Activated CD8-positive, alpha-beta memory T cell treated with anti-CD3 and anti-CD28 coated beads for 36 hours (primary cell): ENCODE results near the gene TTLL6. TPM values are rescaled to one million over a fixed set of nuclear protein-coding genes. Genes with fewer than 3 reads are reported as not detected.
"Not testable (repeated sequence)": the region's sequence is repeated elsewhere in the genome, so short reads cannot be mapped to it uniquely, and the experiment has no call there.

ENCODE experiments used
- CTCF ChIA-PET: fragments of 350-600 bp; sonication (Branson Sonifier 250); formaldehyde crosslinking; loops from one replicate; lab custom pipeline; 2021; ENCODE audit warnings: antibody characterized with exemption; lab: Charles Lee
- POLR2A ChIA-PET: fragments of 350-600 bp; sonication (Branson Sonifier 250); formaldehyde crosslinking; loops from one replicate; lab custom pipeline; 2021; ENCODE audit warnings: antibody characterized with exemption; lab: Charles Lee
- total RNA-seq, 2 experiments: library from RNA; stranded (reverse); gene quantifications; one replicate each; pipeline ENCODE4 v1.2.3, GENCODE V29; 2021

TTLL6 gene
- not detected for total RNA-seq

DNA sequence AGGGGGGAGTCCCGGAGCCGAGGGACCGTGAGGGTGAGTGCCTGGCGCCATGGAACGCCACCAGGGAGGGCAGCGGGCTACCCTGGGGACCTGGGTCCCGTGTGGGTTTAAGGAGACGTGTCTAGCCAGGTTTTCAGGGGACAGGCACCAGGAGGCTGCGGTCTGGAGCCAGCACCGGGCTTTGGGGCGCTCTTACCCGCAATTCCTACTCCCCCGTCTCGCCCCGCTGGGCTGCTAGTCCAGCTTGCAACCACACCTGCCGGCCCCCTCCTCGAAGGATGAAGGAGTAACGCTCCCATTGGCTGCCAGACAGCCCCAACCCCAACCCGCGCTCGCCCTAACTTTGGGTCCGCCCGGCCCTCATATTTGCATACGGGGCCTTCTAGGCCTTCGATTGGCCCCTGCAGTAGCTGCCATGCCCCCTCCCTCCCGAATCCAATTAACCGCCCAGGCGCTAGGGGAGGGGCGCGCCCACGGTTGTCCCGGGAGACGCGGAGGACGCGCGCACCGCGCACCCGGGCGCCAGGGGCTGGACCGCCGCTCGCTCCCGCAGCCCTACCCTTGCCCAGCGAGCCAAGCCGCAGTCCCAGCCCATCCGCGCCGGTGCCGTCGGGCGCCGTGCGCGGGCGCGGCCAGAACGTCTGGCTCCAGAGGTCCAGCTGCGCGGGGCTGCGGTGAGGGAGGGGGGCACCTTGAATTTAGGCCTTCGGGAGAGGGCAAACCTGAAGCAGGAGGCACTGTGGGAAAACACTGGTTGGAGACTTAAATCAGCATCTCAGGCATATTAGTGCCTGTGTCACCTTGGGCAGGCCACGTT, at the start of gene TTLL6:
TTLL6 (minus strand) TSS at position 456 of the 817 bp plus-strand sequence; CDS start at position 299, 157 bp downstream.
- POLR2A ChIA-PET: no interaction called here
- CTCF ChIA-PET: interaction anchor here (0.6 to 11.9 kb wide), 7 partner anchors 12 to 768 kb away, joined by 3 to 129 read pairs (median 4); no protein-coding TSS in a partner anchor

DNA sequence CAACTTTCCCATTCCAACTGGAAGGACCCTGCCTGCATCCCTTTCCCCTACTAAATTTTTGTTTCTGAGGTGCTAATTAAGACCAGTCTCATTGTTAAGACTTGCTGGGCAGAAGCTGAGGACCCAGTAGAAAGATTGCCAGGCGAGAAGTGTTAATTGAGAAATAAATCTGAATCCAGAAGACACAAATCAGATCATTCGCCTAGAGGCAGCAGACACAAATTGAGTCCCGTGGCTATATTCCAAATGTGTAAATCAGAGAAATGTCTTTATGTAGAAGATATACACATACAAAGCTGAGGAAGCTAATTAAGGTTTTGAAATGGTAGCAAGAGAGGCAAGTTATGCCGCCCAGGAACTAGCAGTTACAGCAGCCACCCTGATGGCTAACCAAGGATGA, 43.4 kb upstream of the TTLL6 start:
- ChIA-PET CTCF (interaction anchor here (1.2 kb wide), 1 partner anchor 73 kb away, joined by 3 read pairs; no protein-coding TSS in a partner anchor), POLR2A (no interaction called here)

DNA sequence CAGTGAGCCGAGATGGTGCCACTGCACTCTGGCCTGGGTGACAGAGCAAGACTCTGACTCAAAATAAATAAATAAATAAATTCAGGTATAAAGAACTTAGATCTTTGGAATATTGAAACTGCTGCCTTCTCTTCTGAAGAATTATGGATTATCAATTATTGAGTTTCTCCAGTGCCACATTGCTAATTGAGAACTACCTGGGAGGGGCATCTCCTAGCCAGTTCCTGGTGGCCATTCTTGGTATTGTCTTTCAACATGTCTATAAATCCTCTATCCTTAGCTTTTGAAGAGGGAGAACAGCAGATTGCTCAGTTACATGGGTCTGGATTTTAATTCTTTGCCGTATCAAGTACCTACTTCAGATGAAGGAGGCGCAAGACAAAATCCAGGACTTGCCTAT, 43.0 kb upstream of the TTLL6 start:
- CTCF ChIA-PET: interaction anchor here (1.2 kb wide), 1 partner anchor 73 kb away, joined by 3 read pairs; no protein-coding TSS in a partner anchor
- POLR2A ChIA-PET: no interaction called here

DNA sequence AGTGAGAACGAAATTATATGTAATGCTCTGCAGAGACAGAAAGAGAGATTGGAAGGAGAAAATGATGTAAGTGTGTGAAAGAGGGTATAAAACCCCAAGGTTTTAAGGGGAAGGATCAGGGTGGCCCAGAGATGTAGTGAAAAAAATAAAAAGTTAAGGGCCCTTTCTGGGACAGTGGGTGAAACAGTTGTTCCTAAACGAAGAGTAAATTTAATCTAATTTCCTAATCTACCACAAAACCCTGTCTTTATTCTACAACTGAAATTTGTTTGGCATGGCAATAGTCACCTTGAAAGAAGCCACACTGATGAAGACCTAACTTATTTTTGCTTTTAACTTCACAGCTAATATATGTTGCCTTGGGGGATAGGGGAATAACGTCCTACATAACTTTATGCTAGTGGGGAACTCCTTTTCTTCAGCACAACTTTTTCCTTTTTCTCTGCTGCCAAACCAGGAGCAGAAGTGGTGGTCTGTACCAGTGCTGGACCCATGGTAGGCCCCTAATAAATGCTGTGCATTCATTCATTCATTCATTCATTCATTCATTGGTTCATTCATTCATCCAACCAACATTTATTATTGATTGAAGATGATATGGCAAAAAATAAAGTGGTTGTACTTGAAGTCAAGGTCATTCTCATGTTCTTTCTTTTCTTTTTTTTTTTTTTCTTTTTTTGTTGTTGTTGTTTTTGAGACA, 39.2 kb upstream of the TTLL6 start:
- ChIA-PET POLR2A (no interaction called here), CTCF (interaction anchor here (1.1 kb wide), 1 partner anchor 33 kb away, joined by 4 read pairs; no protein-coding TSS in a partner anchor)

DNA sequence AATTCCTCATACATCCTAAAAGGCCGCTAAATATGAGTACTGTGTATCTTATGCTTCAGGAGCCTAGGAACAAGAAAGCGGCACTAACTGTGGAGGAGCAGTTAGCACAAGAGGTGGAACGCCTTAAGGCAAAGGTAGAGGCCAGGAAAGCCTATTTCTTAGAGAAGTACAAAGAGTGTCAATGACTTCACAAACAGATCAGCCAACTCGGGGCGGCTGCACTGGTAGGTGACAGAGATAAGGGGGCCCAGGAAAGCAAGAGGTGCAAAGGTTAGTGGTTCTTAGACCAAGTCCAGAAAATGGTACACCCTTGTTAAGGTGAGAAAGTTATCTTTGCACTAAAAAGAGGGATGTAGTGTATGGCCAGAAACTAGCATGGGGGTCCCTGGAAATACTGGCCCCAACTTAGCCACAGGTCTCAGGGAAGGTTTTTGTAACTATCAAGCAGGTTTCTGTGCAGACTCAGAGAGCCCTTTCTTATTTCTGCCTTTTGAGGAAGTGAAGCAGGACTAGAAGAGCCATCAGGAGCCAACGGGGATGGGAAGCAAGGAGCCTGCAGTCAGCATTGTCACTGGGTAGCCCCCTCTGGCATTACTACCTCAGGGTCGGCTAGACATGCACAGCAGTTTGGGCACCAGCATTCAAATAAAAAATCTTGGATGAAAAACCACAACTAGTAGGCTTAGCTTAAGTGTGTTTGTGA, 37.9 kb upstream of the TTLL6 start:
- ChIA-PET POLR2A (no interaction called here), CTCF (interaction anchor here (1.3 kb wide), 1 partner anchor 17 kb away, joined by 3 read pairs; no protein-coding TSS in a partner anchor)

DNA sequence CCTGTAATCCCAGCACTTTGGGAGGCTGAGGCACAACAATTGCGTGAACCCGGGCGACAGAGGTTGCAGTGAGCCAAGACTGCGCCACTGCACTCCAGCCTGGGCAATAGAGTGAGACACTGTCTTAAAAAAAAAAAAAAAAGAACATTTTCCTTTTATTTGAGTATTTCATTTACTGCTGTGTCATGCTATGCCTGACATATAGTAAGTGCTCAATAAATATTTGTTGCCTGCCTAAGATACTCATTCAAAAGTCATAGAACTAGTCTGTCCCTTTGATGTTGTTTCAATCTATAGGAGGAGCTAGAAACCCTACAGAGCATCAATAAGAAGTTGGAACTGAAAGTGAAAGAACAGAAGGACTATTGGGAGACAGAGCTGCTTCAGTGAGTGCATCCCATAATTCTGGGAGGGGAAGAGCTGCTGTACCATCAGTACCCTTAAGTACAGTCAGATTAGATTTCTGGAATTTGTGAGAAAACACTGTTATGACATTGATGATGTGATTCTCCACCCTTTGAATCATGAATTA, 33.8 kb upstream of the TTLL6 start:
- ChIA-PET POLR2A (no interaction called here), CTCF (interaction anchor here (0.7 to 2.0 kb wide), 2 partner anchors 28 to 163 kb away, joined by 3 to 5 read pairs; no protein-coding TSS in a partner anchor)

DNA sequence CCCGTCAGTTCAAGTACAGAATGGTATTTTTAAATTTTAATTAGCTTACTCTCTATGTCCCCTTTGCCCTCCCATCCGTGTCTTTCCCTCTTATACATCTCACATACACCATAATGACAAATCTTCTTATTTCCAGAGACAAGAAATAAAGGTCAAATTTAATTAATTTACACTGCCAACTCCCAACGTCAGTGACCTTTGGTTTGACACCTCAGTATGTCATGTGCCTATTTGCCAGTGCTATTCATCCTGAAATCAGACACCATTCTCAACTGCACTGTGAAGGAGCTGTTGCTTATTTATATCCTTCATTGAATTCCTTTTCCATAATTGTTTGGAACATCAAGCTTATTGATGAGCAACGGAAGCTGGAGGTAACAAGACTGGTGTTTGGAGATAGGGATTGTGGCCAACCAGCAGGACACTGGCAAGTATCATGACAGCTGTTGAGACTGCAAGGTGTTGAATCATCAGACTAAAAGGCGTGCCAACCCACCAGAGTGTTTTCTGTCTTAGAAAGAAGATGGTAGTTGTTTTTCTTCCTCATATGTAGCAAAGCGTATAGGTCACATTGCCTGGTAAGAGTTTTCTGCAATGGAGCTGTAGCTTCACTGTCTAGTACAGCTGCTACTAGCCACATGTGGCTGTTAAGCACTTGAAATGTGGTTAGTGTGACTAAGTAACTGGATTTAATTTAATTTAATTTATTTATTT, 26.3 kb upstream of the TTLL6 start:
- CTCF ChIA-PET: interaction anchor here (0.5 to 0.6 kb wide), 2 partner anchors 35 to 312 kb away, joined by 3 read pairs; no protein-coding TSS in a partner anchor
- POLR2A ChIA-PET: no interaction called here

DNA sequence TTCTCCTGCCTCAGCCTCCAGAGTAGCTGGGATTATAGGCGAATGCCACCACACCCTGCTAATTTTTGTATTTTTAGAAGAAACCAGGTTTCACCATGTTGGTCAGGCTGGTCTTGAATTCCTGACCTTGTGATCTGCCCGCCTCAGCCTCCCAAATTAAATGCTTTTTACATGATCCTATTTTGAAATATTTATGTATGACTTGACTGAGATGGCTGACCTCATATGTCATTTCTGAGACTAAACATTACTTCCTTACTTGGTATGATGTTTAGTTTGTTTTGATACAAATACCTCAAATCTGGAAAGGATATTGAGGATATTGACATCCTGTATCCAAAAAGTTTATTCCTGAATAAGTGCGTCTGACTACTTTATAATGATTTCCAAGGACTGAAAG, 25.7 kb upstream of the TTLL6 start:
- ChIA-PET CTCF (interaction anchor here (0.5 to 0.7 kb wide), 3 partner anchors 36 to 313 kb away, joined by 3 to 4 read pairs (median 3); no protein-coding TSS in a partner anchor), POLR2A (no interaction called here)

DNA sequence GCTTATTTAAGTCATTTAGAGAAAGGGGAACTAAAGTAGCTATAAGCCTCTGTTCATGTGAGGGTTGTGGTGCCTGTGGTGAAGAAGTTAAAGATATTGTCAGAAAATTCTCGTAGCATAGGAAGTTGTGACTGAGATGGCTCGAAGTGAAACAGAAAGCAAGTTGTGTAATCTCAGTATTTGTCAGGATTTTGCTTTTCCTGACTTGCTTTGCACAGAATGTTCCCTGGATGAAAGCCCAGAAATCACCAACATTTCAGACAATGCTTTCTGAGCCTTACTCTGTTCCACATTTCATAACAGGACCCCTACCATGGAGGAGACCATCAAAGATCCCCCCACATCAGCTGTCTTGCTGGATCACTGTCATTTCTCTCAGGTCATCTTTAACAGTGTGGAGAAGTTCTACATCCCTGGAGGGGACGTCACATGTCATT, 24.4 kb upstream of the TTLL6 start:
- ChIA-PET CTCF (interaction anchor here (0.9 to 1.9 kb wide), 6 partner anchors 17 to 163 kb away, joined by 3 to 6 read pairs (median 3); no protein-coding TSS in a partner anchor), POLR2A (interaction anchor here (0.6 to 0.7 kb wide), 2 partner anchors 74 to 479 kb away, joined by 4 to 7 read pairs; no protein-coding TSS in a partner anchor)

DNA sequence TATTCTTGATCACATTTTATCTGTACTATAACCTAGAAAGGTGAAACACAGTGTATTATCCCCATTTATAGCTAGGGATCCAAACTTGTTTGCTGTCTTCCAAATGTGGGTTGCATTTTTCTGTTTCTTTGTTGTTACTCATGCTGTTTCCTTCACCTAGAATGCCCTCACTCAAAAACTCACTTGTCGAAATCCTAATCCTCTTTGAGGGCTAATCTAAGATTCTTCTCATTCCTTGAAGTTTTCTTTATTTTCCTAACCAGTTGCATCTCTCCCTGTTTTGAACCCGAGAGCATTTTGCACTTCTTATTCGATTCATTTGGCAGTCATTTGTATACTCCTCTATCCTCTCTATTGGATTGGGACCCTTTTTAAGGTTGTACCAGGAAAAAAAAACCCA, 23.4 kb upstream of the TTLL6 start:
- ChIA-PET CTCF (interaction anchor here (0.6 to 1.9 kb wide), 3 partner anchors 38 to 552 kb away, joined by 3 to 6 read pairs (median 3); no protein-coding TSS in a partner anchor), POLR2A (no interaction called here)

DNA sequence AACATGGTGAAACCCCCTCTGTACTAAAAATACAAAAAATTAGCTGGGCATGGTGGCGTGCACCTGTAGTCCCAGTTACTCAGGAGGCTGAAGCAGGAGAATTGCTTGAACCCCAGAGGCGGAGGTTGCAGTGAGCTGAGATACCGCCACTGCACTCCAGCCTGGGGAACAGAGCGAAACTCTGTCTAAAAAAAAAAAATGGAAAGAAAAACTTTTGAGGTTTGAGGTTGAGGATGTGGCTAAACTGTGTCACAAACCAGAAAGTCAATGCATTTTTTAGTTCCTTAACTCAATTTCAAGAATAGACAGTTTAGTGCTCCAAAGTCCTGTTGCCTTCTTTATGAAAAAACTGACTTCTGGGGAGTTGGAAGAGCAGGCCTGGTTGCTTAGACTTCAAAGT, 20.4 kb upstream of the TTLL6 start:
- POLR2A ChIA-PET: not testable (repeated sequence)
- CTCF ChIA-PET: interaction anchor here (2.2 kb wide), 1 partner anchor 41 kb away, joined by 5 read pairs; no protein-coding TSS in a partner anchor

DNA sequence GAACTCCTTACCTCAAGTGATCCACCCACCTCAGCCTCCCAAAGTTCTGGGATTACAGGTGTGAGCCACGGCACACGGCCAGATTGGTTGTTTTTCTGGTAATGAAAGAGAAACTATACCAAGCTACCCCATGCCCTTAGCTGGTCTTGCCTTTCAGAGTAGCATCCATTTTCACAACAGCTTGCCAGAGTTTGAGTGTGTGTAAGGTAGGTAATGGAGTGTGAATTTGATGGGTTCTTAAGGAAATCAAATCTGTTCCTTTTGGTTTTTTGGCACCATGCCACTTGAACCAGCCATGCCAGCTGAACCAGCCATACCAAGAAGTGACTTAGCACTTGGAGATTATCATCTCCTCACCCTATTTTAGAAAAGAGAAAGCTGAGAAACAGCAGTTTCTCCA, 18.9 kb upstream of the TTLL6 start:
- ChIA-PET POLR2A (no interaction called here), CTCF (interaction anchor here (2.2 kb wide), 1 partner anchor 43 kb away, joined by 5 read pairs; no protein-coding TSS in a partner anchor)

DNA sequence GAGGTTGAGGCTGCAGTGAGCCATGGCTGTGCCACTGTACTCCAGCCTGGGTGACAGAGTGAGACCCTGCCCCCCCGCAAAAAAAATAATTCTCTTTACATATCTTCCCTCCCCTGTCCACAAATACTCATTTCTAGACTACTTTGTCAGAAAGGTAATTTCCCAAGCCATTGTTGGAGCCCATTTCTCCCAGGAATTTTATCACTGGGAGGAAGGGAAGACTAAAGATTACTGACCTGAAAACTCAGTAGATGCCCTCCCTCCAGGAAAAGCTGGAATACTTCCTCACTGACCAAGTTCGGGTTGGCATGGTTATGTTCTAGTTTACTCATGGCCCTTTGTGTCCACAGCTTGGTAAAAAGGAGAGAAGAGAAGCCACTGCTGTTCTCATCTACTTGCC, 17.9 kb upstream of the TTLL6 start:
- ChIA-PET POLR2A (no interaction called here), CTCF (interaction anchor here (1.1 to 1.6 kb wide), 2 partner anchors 18 to 44 kb away, joined by 6 to 8 read pairs; partner anchors contain the start of gene TTLL6)

DNA sequence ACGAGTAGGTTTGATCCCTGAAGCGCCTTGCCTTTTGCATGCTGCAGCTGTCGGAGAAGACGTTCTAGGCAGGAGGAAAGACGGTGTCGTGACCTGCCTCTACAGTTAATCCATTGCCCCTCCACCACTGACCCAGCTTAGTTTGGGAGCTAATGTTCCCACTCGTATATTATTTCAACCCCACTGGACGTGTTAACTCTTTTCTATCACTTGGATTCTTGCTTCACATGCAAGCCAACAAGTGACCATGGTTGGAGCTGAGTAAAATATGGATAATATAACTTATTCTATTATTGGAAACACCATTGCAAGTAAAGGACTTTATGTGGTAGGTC, 14.5 kb upstream of the TTLL6 start:
- CTCF ChIA-PET: interaction anchor here (1.8 kb wide), 1 partner anchor 47 kb away, joined by 5 read pairs; no protein-coding TSS in a partner anchor
- POLR2A ChIA-PET: no interaction called here

DNA sequence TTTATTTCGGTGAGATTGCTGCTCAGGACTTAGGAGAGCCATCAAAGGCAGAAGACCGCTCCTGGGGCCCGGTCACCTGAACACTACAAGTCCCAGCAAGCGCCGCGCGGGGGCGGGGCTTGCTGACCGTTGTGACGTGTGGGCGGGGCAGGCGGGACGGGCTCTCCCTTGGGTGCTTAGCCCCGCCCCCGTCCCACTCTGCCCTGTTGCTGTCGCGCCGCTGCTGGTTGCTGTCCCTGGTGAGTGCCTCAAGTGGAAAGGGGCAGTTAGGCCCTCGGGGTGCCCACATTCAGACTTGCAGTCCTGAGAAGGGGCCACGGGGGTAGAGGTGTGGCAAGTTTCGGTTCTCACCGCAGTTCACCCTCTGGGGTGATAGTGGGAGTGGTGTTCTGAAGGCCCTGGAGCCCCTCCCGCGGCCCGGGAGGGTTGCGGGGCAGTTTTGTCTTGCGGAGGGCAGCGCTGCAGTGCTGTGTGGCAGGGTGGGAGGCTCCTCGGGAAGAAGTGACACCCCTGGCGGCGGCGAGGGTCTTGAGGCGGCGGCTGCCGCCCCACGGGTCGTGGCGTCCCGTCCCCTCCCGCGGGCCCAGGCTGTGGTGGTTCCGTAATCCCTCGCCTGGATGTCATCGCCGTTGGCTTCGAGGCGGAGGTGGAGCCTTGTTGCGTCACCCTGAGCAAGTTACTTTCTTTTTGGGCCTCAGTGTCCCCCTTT, 14.0 kb upstream of the TTLL6 start, which contains the start of gene CALCOCO2:
CALCOCO2 (plus strand) TSS at position 196 of the 709 bp plus-strand sequence. CDS start 10,673 bp downstream, outside the sequence.
- ChIA-PET POLR2A (no interaction called here), CTCF (interaction anchor here (1.6 to 1.8 kb wide), 2 partner anchors 8 to 48 kb away, joined by 4 to 5 read pairs; no protein-coding TSS in a partner anchor)

DNA sequence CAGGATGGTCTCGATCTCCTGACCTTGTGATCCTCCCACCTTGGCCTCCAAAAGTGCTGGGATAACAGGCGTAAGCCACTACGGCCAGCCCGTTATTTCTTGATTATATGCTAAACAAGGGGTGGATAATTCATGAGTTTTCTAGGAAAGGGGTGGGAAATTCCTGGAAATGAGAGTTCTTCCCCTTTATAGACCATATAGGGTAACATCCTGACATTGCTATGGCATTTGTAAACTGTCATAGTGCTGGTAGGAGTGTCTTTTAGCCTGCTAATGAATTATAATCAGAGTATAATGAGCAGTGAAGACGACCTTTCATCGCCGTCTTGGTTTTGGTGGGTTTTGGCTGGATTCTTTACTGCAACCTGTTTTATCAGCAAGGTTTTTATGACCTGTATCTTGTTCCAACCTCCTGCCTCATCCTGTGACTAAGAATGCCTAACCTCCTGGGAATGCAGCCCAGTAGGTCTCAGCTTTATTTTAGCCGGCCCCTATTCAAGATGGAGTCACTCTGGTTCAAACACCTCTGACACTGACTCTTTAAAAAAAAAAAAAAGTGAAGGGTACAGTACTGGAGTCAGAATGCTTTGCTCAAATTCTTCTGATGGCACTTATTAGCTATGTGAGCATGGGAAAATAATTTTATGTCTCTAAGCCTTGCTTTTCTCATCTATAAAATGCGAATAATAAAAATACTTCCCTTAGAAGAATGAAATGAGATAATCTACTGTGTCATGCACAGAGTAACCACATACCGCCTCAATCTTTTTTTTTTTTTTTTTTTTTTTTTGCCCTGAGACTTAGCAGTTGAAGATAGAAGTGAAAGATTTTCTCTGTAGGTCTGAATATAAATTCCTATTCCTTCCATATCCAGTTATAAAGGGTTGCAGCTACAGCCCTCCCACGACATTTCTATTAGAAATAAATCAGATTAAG, 8.7 kb upstream of the TTLL6 start:
- CTCF ChIA-PET: interaction anchor here (0.6 to 0.7 kb wide), 2 partner anchors 8 to 189 kb away, joined by 3 to 5 read pairs; no protein-coding TSS in a partner anchor
- POLR2A ChIA-PET: interaction anchor here (0.7 kb wide), 1 partner anchor 600 kb away, joined by 6 read pairs; no protein-coding TSS in a partner anchor
